ENCODE measurements around the gene S100A11.

- TF ChIP-seq CTCF (IDR thresholded peaks at IDR 0.05) = peak in 2 of 3 donors; percentile 24 to 53
- peak; percentile 7 for TF ChIP-seq POLR2A (IDR thresholded peaks at IDR 0.05)
These were observed 11.1 kb upstream of the S100A11 start for GRCh38 chr1:152047730-152048415.

Data from ovary (tissue), 3 donors.